GM12891 (cell line): Measurements from ENCODE around the gene TMOD3.

Experiments used
- POLR2A ChIP-seq: IDR thresholded peaks from 2 replicates; pipeline ENCODE4 v1.6.1; 2011; ENCODE audit warnings: low read depth, low read length, control low read depth
- POLR2AphosphoS5 ChIP-seq: IDR thresholded peaks from 2 replicates; pipeline ENCODE4 v1.6.1; 2011; ENCODE audit warnings: low read depth, low read length, control low read depth
- POU2F2 ChIP-seq: IDR thresholded peaks from 2 replicates; pipeline ENCODE4 v1.6.1; 2011; ENCODE audit warnings: low read depth, mild to moderate bottlenecking, control low read depth, low read length, moderate library complexity
- SPI1 ChIP-seq: IDR thresholded peaks from 2 replicates; pipeline ENCODE4 v1.6.1; 2011; ENCODE audit warnings: low read depth, low read length, control low read depth
- TAF1 ChIP-seq: IDR thresholded peaks from 2 replicates; pipeline ENCODE4 v1.6.1; 2011; ENCODE audit warnings: low read depth, low read length, control low read depth

- TF ChIP-seq POLR2AphosphoS5 (no peak), POLR2A (no peak), POU2F2 (no peak), TAF1 (no peak), SPI1 (no peak)
These were observed 55.2 kb downstream of the TMOD3 start for GRCh38 chr15:51884517-51885236.
